ENCODE measurements around the gene OTOG. TPM values are rescaled to one million over a fixed set of nuclear protein-coding genes. Genes with fewer than 3 reads are reported as not detected.

Gene OTOG
- total RNA-seq, 1 donor from 2014 or later = not detected

DNA sequence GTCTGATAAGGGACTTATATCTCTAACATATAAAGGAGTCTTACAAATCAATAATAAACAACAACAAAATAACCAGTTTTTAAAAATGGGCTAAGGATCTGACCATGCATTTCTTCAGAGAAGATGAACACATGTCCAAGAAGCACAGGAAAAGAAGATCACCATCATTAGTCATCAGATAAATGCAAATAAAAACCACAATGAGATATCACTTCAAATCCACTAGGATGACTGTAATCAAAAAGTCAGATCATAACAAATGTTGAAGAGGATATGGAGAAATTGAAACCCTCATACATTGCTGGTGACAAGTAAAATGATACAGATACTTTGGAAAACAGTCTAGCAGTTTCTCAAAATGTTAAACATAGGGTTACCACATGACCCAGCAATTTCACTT is 111.2 kb downstream of the OTOG start:
- intact Hi-C loops (cut with micrococcal nuclease) = no loop called here
- Mint-ChIP-seq H3K36me3 (ENCODE audit: low read depth) (no peaks in the 10 kb centered on the region), H3K27ac (no peak overlapping the region), H3K9me3 (peaks cover 4% of the 10 kb centered on the region), H3K27me3 (ENCODE audit: low read depth) (peaks cover 27% of the 10 kb centered on the region), H3K4me3 (ENCODE audit: low read depth) (no peak overlapping the region), H3K4me1 (ENCODE audit: low read depth) (no peaks in the 10 kb centered on the region)
- no peak for DNase-seq (ENCODE audit: low spot score)

DNA sequence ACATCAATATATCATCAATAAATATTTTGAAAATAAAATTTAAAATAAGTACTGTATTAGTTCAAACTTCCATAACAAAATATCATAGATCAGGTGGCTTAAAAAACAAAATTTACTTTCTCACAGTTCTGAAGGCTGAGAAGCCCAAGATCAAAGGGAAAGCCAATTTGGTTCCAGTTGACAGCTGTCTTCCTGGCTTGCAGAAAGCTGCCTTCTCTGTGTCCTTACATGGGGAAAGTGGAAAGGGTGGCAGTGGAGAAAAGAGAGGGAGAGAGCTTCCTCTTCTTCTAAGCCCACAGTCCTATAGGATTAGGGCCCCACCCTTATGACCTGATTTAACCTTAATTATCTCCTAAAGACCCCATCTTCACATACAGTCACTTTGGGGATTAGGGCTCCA is 121.1 kb downstream of the OTOG start:
- Mint-ChIP-seq H3K36me3 (ENCODE audit: low read depth) (no peaks in the 10 kb centered on the region), H3K27ac (no peak overlapping the region), H3K9me3 (no peaks in the 10 kb centered on the region), H3K4me1 (ENCODE audit: low read depth) (no peaks in the 10 kb centered on the region), H3K27me3 (ENCODE audit: low read depth) (peaks cover 23% of the 10 kb centered on the region), H3K4me3 (ENCODE audit: low read depth) (no peak overlapping the region)
- intact Hi-C loops (cut with micrococcal nuclease) = no loop called here
- no peak for DNase-seq (ENCODE audit: low spot score)

DNA sequence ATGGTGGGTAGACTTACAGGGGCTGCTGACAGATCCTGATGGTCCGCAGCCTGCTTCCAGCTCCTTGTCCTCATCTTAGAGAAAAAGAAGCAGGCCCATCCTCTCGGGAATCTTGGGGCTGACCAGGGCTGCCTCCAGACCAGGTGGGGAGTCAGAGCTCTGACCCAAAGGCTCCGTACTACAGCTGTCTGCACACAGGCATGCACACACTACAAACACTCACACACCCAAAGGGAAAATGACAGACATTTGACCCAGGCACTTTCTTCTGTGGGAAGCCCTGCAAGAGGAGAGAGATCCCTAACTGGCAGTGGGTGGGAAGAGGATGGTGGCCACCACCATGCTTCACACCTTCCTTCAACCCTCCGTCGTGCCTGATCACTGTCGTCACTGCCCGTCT is 125.4 kb downstream of the OTOG start:
- Mint-ChIP-seq H3K4me1 (ENCODE audit: low read depth) (no peaks in the 10 kb centered on the region), H3K27me3 (ENCODE audit: low read depth) (peaks cover 8% of the 10 kb centered on the region), H3K27ac (no peak overlapping the region), H3K4me3 (ENCODE audit: low read depth) (no peak overlapping the region), H3K9me3 (peaks cover 7% of the 10 kb centered on the region), H3K36me3 (ENCODE audit: low read depth) (no peaks in the 10 kb centered on the region)
- intact Hi-C loops (cut with micrococcal nuclease) = no loop called here
- DNase-seq (ENCODE audit: low spot score) = no peak

DNA sequence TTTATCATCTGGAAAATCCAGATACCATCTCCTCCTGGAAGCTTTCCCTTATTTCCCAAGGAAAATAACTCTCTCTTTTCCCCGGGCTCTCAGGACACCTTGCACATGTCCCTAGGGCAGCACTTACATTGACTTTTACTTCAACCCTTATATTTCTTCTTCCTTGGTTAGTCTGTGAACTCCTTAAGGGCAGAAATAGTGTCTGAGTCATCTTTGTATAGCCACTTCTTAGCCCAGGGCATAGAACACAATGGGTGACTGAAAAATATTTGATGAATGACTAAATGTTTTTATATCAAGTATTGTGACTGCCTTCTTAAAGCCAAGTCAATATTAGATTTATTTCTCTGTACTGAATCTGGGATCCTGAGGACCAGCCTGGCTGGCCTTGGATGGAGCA is 126.9 kb downstream of the OTOG start:
- H3K27me3 Mint-ChIP-seq (ENCODE audit: low read depth) = peaks cover 7% of the 10 kb centered on the region
- H3K27ac Mint-ChIP-seq = no peak overlapping the region
- intact Hi-C loops (cut with micrococcal nuclease) = no loop called here
- peaks cover 7% of the 10 kb centered on the region for H3K9me3 Mint-ChIP-seq
- no peaks in the 10 kb centered on the region for H3K36me3 Mint-ChIP-seq (ENCODE audit: low read depth)
- no peak overlapping the region for H3K4me3 Mint-ChIP-seq (ENCODE audit: low read depth)
- no peak for DNase-seq (ENCODE audit: low spot score)
- H3K4me1 Mint-ChIP-seq (ENCODE audit: low read depth) = no peaks in the 10 kb centered on the region

DNA sequence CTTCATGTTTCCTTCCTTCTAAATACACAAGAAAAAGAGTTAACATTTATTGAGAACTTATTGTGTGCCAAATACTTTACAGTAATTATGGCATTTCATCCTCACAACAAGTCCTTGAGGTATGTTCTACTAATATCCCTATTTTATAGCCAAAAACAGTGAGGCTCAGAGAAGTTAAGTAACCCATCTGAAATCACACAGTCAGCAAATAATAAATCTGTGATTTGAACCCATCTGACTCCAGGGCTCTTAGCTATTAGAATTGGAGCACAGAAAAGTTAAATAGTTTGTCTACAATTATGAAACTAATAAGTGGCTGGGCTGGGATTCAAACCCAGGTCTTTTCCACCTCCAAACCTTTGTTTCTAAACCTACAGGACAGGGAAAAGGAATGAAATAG is 135.8 kb downstream of the OTOG start:
- intact Hi-C loops (cut with micrococcal nuclease) = no loop called here
- H3K4me1 Mint-ChIP-seq (ENCODE audit: low read depth) = no peaks in the 10 kb centered on the region
- peaks cover 7% of the 10 kb centered on the region for H3K27me3 Mint-ChIP-seq (ENCODE audit: low read depth)
- H3K27ac Mint-ChIP-seq = no peak overlapping the region
- H3K9me3 Mint-ChIP-seq = no peaks in the 10 kb centered on the region
- H3K36me3 Mint-ChIP-seq (ENCODE audit: low read depth) = no peaks in the 10 kb centered on the region
- DNase-seq (ENCODE audit: low spot score) = no peak
- no peak overlapping the region for H3K4me3 Mint-ChIP-seq (ENCODE audit: low read depth)

DNA sequence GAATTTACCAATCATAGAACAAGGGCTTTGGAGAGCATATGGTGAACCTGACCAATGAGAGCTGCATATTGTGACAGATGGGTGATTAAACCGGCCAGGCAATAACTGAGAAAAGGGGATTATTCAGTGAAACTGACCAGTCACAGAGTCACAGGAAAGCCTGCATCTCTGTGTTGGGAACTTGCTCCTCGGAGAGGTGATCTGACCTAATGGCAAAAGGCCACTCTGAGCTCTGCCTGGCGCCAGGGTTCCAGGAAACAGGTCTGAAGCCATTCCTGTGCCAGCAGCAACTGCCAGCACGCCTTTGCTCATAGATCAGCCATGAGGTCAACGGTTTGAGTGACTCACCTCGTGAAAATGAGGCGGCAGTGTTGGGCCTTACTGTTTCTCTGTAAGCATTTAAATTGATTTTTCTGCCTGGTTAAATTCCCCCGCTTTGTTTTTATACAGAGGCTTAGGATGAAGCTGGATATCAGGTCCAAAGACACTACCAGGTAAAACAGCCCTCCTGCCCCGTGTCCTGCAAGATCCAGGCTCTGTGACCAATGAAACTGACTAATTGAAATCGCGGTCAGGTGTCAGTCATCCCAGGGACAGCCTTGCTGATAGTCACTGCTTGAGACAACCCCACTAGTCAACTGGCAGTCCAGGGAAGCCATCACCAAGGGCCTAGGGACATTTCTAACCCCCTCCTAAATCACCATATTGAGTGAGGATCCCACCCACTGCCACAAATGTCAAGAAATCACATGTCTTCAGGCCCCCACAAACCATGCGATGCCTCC is 136.5 kb downstream of the OTOG start:
- H3K27ac Mint-ChIP-seq = no peak overlapping the region
- H3K36me3 Mint-ChIP-seq (ENCODE audit: low read depth) = no peaks in the 10 kb centered on the region
- no peaks in the 10 kb centered on the region for H3K9me3 Mint-ChIP-seq
- no peak for DNase-seq (ENCODE audit: low spot score)
- H3K4me3 Mint-ChIP-seq (ENCODE audit: low read depth) = no peak overlapping the region
- intact Hi-C loops (cut with micrococcal nuclease) = no loop called here
- H3K4me1 Mint-ChIP-seq (ENCODE audit: low read depth) = no peaks in the 10 kb centered on the region
- peaks cover 7% of the 10 kb centered on the region for H3K27me3 Mint-ChIP-seq (ENCODE audit: low read depth)

DNA sequence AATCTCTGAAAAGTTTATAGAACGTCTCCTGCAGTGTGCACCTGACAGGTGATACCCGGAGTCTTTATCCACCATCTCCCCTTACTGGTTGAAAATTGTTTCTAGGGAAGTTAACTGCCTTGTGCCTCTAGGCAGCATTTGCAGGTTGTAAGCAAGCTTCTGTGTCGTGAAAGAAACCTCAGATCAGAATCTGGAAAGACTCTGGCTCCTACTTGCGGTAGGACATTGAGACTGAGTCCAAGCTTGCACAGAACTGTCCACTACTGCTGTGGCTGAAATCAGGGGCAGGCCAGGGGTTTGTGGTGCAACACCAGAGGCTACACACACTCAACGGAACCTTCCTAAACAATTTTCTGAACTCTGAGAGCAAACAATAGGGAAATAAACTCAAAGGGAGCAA is 137.5 kb downstream of the OTOG start:
- no peak overlapping the region for H3K4me3 Mint-ChIP-seq (ENCODE audit: low read depth)
- DNase-seq (ENCODE audit: low spot score) = no peak
- H3K27me3 Mint-ChIP-seq (ENCODE audit: low read depth) = peaks cover 7% of the 10 kb centered on the region
- H3K27ac Mint-ChIP-seq = no peak overlapping the region
- intact Hi-C loops (cut with micrococcal nuclease) = no loop called here
- no peaks in the 10 kb centered on the region for H3K9me3 Mint-ChIP-seq
- H3K4me1 Mint-ChIP-seq (ENCODE audit: low read depth) = no peaks in the 10 kb centered on the region
- no peaks in the 10 kb centered on the region for H3K36me3 Mint-ChIP-seq (ENCODE audit: low read depth)

DNA sequence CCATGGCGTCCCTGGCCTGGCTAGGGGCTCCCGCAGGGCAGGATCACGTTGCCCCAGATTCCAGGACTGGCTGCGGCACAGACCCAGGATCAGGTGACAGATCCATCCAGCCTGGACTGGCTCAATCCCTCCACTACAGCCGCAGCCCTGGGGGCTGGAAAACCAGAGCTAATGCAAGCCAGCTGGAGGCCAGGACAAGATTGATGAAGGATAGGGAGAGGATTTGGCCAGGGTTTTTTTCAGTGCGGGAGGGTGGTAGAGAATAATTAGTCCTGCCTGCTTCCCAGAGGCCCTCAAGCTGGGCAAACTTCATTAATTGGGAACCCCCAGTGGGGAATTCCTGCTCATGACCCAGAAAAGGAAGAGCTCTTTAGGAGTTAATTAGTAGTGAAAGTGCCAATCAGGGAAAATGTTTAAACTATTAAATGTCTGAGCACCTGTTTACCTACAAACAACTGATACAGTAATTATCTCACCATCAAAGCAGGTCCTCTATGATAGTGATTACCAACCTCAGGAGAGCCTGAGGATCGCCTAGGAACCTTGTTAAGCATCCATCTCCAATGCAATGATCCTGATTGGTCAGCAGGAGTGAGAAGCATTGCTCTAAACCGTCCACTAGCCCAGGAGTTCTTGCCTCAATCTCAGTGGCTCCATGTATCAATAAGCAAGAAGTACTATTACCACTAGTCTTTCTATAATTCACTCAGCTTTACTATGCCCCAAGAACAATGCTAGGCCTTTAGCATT is 139.3 kb downstream of the OTOG start:
- Mint-ChIP-seq H3K36me3 (ENCODE audit: low read depth) (no peaks in the 10 kb centered on the region), H3K4me1 (ENCODE audit: low read depth) (no peaks in the 10 kb centered on the region), H3K9me3 (no peaks in the 10 kb centered on the region), H3K27me3 (ENCODE audit: low read depth) (peaks cover 7% of the 10 kb centered on the region), H3K4me3 (ENCODE audit: low read depth) (no peak overlapping the region), H3K27ac (no peak overlapping the region)
- intact Hi-C loops (cut with micrococcal nuclease) = no loop called here
- no peak for DNase-seq (ENCODE audit: low spot score)

DNA sequence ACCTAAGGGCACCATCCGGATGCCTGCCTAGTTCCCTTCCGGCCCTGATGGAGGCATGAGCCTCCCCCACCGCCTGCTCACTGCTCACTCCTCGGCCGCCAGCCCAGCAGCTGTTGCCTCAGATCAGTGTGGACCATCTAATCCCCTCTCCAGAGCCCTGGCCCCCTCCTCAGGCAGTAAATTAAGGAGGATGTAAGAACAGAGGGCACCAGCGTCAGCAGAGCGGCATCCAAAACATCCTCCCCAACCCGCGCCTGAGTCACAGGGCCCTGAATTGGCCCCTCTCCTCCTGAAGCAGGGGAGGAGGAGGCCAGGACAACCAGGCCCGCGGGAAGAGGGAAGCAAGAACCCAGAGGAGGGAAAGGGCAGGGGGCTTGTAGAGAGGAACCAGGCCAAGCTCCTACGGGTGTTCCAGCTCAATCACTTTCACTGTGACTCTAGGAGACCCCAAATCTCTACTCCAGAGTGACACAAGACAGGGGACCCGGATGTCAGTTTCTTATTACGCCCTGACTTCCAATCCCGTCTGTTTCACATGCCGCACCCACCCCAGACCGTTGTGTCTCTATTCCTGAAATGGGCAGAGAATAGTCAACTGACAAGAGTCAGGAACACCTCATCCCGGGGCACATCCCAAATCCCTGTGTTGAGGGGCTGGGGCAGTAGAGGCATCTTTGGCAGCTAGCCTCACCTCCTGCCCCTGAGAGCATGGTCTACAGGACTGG is 141.0 kb downstream of the OTOG start:
- intact Hi-C loops (cut with micrococcal nuclease) = no loop called here
- peaks cover 8% of the 10 kb centered on the region for H3K27me3 Mint-ChIP-seq (ENCODE audit: low read depth)

DNA sequence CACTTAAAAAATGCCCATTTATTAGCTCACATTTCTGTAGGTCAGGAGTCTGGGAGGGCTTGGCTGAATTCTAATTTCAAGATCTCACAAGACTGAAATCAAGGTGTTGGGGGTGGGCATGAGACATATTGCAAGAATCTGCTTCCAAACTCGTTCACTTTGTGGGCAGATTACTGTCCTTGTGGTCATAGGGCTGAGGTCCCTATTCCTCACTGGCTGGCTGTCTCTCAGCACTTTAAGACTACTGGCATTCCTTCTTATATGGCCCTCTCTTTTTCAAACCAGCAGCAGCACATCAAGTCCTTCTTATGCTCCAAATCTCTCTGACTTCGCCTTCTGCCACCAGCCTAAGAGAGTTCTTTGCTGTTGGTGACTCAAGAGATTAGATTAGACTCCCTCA is 144.5 kb downstream of the OTOG start:
- DNase-seq (ENCODE audit: low spot score) = no peak
- H3K27me3 Mint-ChIP-seq (ENCODE audit: low read depth) = peaks cover 35% of the 10 kb centered on the region
- H3K9me3 Mint-ChIP-seq = no peaks in the 10 kb centered on the region

More for the DNA sequence above, 141.0 kb downstream of the OTOG start:
- no peak overlapping the region for H3K27ac Mint-ChIP-seq
- no peaks in the 10 kb centered on the region for H3K36me3 Mint-ChIP-seq (ENCODE audit: low read depth)
- H3K9me3 Mint-ChIP-seq = no peaks in the 10 kb centered on the region
- no peak overlapping the region for H3K4me3 Mint-ChIP-seq (ENCODE audit: low read depth)
- no peaks in the 10 kb centered on the region for H3K4me1 Mint-ChIP-seq (ENCODE audit: low read depth)
- DNase-seq (ENCODE audit: low spot score) = no peak

DNA sequence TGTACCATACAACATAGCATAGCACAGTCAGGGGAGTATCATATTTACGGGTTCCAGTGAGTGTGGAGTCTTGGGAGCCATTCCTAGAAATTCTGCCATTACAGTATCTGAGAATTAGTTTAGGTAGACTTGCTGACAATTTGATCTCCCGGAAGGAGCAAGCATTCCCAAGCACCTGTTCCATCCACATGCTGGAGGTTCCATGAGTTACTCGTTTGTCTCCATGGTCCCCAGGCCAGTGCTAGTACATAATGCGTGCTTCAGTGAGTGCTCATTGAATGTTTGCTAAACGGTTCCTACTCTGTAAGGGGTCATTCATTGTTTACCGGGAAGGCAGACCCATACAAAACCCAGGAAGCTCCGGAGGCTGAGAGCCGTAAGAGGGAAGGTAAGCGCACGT is 144.9 kb downstream of the OTOG start:
- no peaks in the 10 kb centered on the region for H3K36me3 Mint-ChIP-seq (ENCODE audit: low read depth)
- DNase-seq (ENCODE audit: low spot score) = no peak
- H3K4me3 Mint-ChIP-seq (ENCODE audit: low read depth) = no peak overlapping the region
- intact Hi-C loops (cut with micrococcal nuclease) = no loop called here
- no peaks in the 10 kb centered on the region for H3K9me3 Mint-ChIP-seq
- no peaks in the 10 kb centered on the region for H3K4me1 Mint-ChIP-seq (ENCODE audit: low read depth)
- peaks cover 39% of the 10 kb centered on the region for H3K27me3 Mint-ChIP-seq (ENCODE audit: low read depth)
- H3K27ac Mint-ChIP-seq = no peak overlapping the region

More for the DNA sequence above, 144.5 kb downstream of the OTOG start:
- Mint-ChIP-seq H3K36me3 (ENCODE audit: low read depth) (no peaks in the 10 kb centered on the region), H3K27ac (no peak overlapping the region), H3K4me1 (ENCODE audit: low read depth) (no peaks in the 10 kb centered on the region), H3K4me3 (ENCODE audit: low read depth) (no peak overlapping the region)
- intact Hi-C loops (cut with micrococcal nuclease) = no loop called here

DNA sequence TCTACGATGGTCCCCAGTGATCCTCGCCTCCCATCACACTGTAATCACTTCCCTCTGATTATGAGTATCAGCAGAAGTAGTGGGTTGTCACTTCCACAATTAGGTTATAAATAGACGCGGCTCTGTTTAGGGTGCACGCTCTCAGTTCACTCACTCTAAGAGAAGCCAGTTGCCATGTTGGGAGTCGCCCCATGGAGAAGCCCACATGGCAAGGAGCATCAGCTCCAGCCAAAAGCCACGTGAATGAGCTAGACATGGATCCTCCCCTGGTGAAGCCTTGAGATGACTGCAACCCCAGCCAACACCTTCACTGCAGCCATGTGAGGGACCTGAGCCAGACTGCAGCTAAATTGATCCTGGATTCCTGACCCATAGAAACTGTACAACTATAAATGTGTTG is 145.9 kb downstream of the OTOG start:
- no peaks in the 10 kb centered on the region for H3K4me1 Mint-ChIP-seq (ENCODE audit: low read depth)
- H3K27ac Mint-ChIP-seq = no peak overlapping the region
- no peaks in the 10 kb centered on the region for H3K9me3 Mint-ChIP-seq
- H3K27me3 Mint-ChIP-seq (ENCODE audit: low read depth) = peaks cover 42% of the 10 kb centered on the region
- H3K36me3 Mint-ChIP-seq (ENCODE audit: low read depth) = no peaks in the 10 kb centered on the region
- H3K4me3 Mint-ChIP-seq (ENCODE audit: low read depth) = no peak overlapping the region
- intact Hi-C loops (cut with micrococcal nuclease) = no loop called here
- no peak for DNase-seq (ENCODE audit: low spot score)

DNA sequence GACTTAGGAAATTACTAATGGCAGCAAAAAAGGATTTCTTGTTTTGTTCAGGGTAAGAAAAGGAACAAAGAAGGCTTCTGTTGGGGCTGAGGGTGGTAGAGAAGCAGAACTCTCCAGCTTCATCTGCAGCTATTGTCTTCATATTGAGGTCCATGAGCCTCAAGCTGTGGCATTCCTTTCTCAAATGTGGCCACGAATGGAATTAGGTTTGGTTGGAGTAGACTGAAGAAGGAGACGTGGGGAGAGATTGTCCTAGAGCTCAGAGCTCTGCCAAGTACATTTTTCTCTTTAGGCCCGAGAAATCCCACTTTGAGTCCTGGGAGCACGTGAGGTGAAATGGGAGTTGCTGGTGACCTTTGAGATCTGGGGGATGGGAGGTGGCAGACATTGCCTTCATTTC is 146.5 kb downstream of the OTOG start:
- no peak for DNase-seq (ENCODE audit: low spot score)
- Mint-ChIP-seq H3K9me3 (no peaks in the 10 kb centered on the region), H3K4me3 (ENCODE audit: low read depth) (no peak overlapping the region), H3K36me3 (ENCODE audit: low read depth) (no peaks in the 10 kb centered on the region), H3K27ac (no peak overlapping the region), H3K27me3 (ENCODE audit: low read depth) (peaks cover 44% of the 10 kb centered on the region), H3K4me1 (ENCODE audit: low read depth) (no peaks in the 10 kb centered on the region)
- intact Hi-C loops (cut with micrococcal nuclease) = no loop called here
